NOMO-1 treated with DMSO at 0.1 percent for 48 hours (cell line): ENCODE results near the gene TBCCD1.
"Not testable (repeated sequence)": the region's sequence is repeated elsewhere in the genome, so short reads cannot be mapped to it uniquely, and the experiment has no call there.

Source experiments
- DNase-seq: peaks from one replicate; lab custom pipeline; 2025; ENCODE audit not compliant: unreplicated experiment; lab: John Stamatoyannopoulos, UW

The TBCCD1 gene

GRCh38 chr3:186552408-186553031 lies 14.6 kb downstream of the TBCCD1 start:
- no peak for DNase-seq

- DNase-seq = no peak
Observed at GRCh38 chr3:186551387-186551786, 15.8 kb downstream of the TBCCD1 start.

GRCh38 chr3:186549497-186549896 lies 17.6 kb downstream of the TBCCD1 start:
- DNase-seq = no peak

- DNase-seq = no peak
Observed at GRCh38 chr3:186544281-186544680, 22.9 kb downstream of the TBCCD1 start, which contains the start of gene CRYGS. Gene CRYGS, minus strand, starts transcription at chr3:186544380. Its CDS starts 54 bp downstream, at chr3:186544326.

- no peak for DNase-seq
Observed at GRCh38 chr3:186540835-186541226, 26.3 kb downstream of the TBCCD1 start.

- peak; percentile 79 for DNase-seq
Observed at GRCh38 chr3:186540221-186540834, 26.8 kb downstream of the TBCCD1 start.

GRCh38 chr3:186538779-186539178 lies 28.4 kb downstream of the TBCCD1 start:
- no peak for DNase-seq

GRCh38 chr3:186536883-186537844 lies 30.0 kb downstream of the TBCCD1 start:
- DNase-seq = peak; percentile 33

GRCh38 chr3:186534113-186534669 lies 32.9 kb downstream of the TBCCD1 start:
- DNase-seq = peak; percentile 97

- DNase-seq = peak; percentile 77
Observed at GRCh38 chr3:186532598-186533072, 34.5 kb downstream of the TBCCD1 start.

- DNase-seq = not testable (repeated sequence)
Observed at GRCh38 chr3:186531694-186532093, 35.4 kb downstream of the TBCCD1 start.

GRCh38 chr3:186530415-186530814 lies 36.7 kb downstream of the TBCCD1 start:
- DNase-seq = no peak

GRCh38 chr3:186529201-186529999 lies 37.7 kb downstream of the TBCCD1 start:
- DNase-seq = no peak

- no peak for DNase-seq
Observed at GRCh38 chr3:186526256-186526606, 40.9 kb downstream of the TBCCD1 start.

- DNase-seq = no peak
Observed at GRCh38 chr3:186525369-186526255, 41.5 kb downstream of the TBCCD1 start.

- no peak for DNase-seq
Observed at GRCh38 chr3:186524616-186525015, 42.5 kb downstream of the TBCCD1 start.

GRCh38 chr3:186523434-186523833 lies 43.7 kb downstream of the TBCCD1 start:
- DNase-seq = no peak

GRCh38 chr3:186523022-186523421 lies 44.1 kb downstream of the TBCCD1 start:
- DNase-seq = no peak
